NK-92 (cell line): ENCODE measurements around the gene ELOB.

ENCODE experiments used
- DNase-seq: peaks from one replicate; lab custom pipeline; 2025; ENCODE audit not compliant: unreplicated experiment; lab: John Stamatoyannopoulos, UW

ELOB gene

GRCh38 chr16:2784358-2785100 is 7.4 kb upstream of the ELOB start:
- no peak for DNase-seq

DNA sequence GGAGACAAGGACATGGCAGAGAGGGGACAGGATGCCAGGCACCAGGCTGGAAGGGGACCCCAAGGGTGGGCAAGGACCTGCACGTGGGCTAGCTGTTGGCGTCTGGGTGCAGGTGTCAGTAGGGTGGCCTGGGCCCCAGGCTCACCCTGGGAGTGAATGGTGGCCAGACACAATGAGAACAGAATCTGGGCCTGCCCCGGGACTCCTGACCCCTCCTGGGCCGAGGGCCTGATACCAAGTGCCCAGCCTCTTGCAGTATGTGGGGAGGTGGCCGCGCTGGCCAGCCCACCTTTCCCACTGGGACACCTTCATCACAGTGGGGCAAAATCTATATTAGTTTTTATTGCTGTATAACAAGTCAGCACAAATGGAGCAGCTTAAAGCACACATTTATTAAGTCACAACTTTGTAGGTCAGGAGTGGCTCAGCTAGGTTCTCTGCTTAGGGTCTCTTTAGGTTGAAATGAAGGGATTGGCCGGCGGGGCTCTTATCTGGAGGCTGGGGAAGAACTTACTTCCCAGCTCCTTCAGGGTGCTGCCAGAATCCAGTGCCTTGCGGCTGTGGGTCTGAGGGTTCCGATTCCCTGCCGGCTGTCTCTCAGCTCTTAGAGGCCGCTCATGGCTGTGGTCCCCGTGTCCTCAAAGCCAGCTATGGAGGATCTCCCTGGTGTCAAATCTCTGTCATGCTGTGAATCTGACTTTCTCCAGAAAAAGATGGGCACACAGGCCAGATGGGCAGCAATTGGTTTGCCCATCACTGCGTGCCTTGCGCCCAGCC is 6.7 kb upstream of the ELOB start:
- DNase-seq, result no peak

- no peak for DNase-seq
Measured at GRCh38 chr16:2782583-2783351, 5.7 kb upstream of the ELOB start.

DNA sequence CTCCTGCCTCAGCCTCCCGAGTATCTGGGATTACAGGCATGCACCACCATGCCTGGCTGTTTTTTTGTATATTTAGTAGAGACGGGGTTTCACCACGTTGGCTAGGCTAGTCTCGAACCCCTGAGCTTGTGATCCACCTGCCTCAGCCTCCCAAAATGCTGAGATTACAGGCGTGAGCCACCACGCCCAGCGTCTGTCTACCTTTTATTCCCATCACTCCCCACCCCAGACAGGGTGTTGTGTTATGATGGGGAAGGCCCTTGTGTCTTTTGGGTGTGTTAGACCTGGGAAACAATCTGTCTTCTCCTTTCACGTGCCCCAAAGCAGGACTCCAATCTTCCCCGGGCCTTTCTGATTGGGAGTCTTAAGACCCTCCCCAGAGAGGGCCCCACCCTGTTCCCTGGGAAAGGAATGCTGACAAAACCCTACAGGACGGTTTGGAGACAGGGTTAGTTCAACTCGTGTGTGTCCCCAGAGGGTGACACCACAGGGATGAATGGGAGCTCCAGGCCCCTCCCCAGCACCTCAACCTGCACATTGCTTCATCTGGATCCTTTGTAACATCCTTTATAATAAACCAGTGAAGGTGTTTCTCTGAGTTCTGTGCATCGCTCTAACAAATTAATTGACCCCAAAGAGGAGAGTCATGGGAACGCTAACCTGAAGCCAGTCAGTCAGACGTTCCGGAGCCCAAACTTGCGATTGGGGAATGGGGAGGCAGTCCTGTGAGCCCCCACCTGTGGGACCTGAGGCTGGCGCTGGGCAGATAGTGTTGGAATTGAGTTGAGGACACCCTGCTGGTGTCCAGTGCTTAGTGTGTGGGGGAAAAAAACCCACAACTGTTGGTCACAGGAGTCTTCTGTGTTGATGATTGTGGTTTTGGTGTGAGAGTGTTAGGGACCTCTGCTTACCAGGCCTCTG is 3.2 kb upstream of the ELOB start:
- DNase-seq, result no peak

GRCh38 chr16:2779151-2779920 is 2.3 kb upstream of the ELOB start:
- DNase-seq, result no peak

- DNase-seq, result no peak
Measured at GRCh38 chr16:2778630-2778958, 1.5 kb upstream of the ELOB start.

GRCh38 chr16:2777903-2778629 is 986 bp upstream of the ELOB start:
- no peak for DNase-seq

GRCh38 chr16:2776500-2777139 is 460 bp downstream of the ELOB start:
- no peak for DNase-seq

GRCh38 chr16:2775765-2776499 is 1.1 kb downstream of the ELOB start:
- no peak for DNase-seq

GRCh38 chr16:2775131-2775716 is 1.9 kb downstream of the ELOB start:
- DNase-seq, result no peak

DNA sequence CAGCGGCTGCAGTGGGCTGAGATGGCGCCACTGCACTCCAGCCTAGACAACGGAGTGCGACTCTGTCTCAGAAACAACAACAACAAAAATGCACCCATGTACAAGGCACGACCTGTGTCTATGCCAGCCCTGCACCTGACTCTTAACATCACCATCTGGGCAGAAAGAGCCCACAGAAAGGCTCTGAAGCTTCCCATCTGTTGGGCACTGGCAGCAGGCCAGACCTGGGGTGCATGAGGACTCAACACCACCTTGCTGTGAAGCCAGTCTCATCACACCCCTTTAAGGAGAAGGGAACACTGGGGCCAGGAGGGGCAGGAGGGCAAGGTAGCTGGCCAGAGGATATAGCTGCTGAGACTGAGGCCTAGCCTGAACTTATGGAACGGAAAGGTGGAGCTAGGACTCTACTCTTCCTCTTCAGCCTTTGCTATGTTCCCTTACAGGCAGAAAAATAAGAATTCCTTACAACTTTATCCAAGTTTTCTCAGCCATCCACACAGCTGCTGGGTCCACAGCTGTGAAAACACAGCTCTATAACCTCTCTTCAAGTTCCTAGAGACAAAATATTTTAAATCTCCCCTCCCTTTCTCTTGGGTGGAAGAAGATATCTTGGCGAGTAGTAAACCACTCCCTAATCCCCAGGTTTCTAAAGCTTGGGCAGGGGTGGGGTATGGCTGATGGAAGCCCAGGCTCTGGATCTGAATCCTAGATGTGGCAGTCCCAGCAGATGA is 2.8 kb downstream of the ELOB start:
- no peak for DNase-seq

DNA sequence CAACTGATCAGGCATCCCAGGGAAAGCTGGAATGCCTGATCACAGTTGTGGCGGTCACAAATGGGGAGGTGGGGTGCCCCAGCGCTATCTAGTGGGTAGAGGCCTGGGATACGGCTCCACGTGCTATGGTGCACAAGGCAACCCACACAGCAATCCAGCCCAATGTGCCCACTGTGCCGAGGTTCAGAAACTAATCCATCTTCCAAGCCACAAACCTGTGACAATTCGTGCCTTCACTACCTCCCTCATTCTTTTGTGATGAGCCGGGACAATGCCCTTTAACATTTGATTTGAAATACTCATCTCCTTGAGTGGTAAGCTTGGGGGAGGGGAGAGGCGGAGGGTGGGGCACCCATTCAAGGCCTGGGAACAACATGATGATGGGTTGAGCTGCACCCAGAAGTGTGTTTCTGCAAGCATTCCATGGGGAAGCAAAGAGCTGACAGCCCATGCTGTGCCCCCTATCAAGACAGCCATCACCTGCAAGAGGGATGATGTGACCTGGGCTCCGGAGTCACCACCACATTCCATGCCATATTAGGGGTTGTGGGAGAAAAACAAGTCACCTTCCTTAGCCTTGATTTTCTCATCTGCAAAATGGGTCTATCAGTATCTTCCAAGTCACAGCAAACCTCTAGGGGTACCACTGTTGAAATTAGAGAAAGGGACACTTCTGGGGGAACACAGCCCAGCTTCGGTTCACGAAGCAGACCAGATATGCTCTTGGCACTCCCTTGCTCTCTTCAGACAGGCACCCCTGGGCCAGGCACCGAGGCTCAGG is 3.7 kb downstream of the ELOB start:
- no peak for DNase-seq

GRCh38 chr16:2771496-2772402 is 5.3 kb downstream of the ELOB start:
- no peak for DNase-seq

- DNase-seq, result no peak
Measured at GRCh38 chr16:2770057-2770951, 6.8 kb downstream of the ELOB start.
